IMR-90 (cell line): ENCODE data around the gene TCP11. TPM values are rescaled to one million over a fixed set of nuclear protein-coding genes. Genes with fewer than 3 reads are reported as not detected.
A peak's percentile ranks its signal among the peaks of the same experiment; 100 is the strongest.

Experiments used
- ATAC-seq: fragments of 200-7000 bp; cut with Tn5 transposase; 2 replicates; pipeline ENCODE4 v1.9.1; 2020; ENCODE audit warnings: low read depth, mild to moderate bottlenecking, moderate library complexity
- BruUV-seq: library from RNA; stranded (reverse); fragments of 400-500 nt; replicated peaks from 2 replicates; lab custom pipeline; 2021; lab: Mats Ljungman, UMichigan
- CTCF ChIA-PET: fragments of 300-600 bp; formaldehyde crosslinking; extraction: SDS; loops from one replicate; lab custom pipeline; 2021; ENCODE audit warnings: antibody characterized with exemption; lab: Yijun Ruan, JAX
- POLR2A ChIA-PET: fragments of 300-600 bp; sonication (Branson Sonifier 250); formaldehyde crosslinking; loops from one replicate; lab custom pipeline; 2022; ENCODE audit warnings: antibody characterized with exemption; ENCODE audit not compliant: unreplicated experiment; lab: Charles Lee
- DNase-seq: peaks from one replicate; pipeline ENCODE4 v3.0.0; 2013
- H2AFZ ChIP-seq: replicated peaks from 2 replicates; pipeline ENCODE3; 2013; ENCODE audit warnings: low read length, mild to moderate bottlenecking; ENCODE audit not compliant: poor library complexity
- H2AK5ac ChIP-seq: 2 replicates; pipeline ENCODE4 v1.6.1; 2013; ENCODE audit warnings: low read depth, low read length, inconsistent platforms
- H2AK9ac ChIP-seq: replicated peaks from 2 replicates; pipeline ENCODE3; 2013; ENCODE audit warnings: mild to moderate bottlenecking, low read depth, low read length, moderate library complexity; ENCODE audit not compliant: poor library complexity
- H2BK120ac ChIP-seq: 2 replicates; pipeline ENCODE4 v1.6.1; 2013; ENCODE audit warnings: low read depth, low read length, inconsistent platforms
- H2BK15ac ChIP-seq: 3 replicates; pipeline ENCODE4 v1.6.1; 2013; ENCODE audit warnings: low read depth, low read length, inconsistent platforms
- H2BK20ac ChIP-seq: 2 replicates; pipeline ENCODE4 v1.6.1; 2013; ENCODE audit warnings: low read depth, mild to moderate bottlenecking, inconsistent platforms, low read length, moderate library complexity
- H2BK5ac ChIP-seq: 2 replicates; pipeline ENCODE4 v1.6.1; 2013; ENCODE audit warnings: mild to moderate bottlenecking, low read depth, low read length, inconsistent platforms; ENCODE audit not compliant: poor library complexity, severe bottlenecking
- H3K14ac ChIP-seq: replicated peaks from 2 replicates; pipeline ENCODE4 v1.6.1; 2013; ENCODE audit warnings: low read depth, low read length, inconsistent platforms
- H3K18ac ChIP-seq: 2 replicates; pipeline ENCODE4 v1.6.1; 2013; ENCODE audit warnings: low read depth, low read length, control low read depth
- H3K23ac ChIP-seq: 2 replicates; pipeline ENCODE4 v1.6.1; 2013; ENCODE audit warnings: low read depth, low read length, inconsistent platforms
- H3K27ac ChIP-seq: 2 replicates; pipeline ENCODE4 v1.5.1; 2013; ENCODE audit warnings: mild to moderate bottlenecking, control low read depth, low read length; ENCODE audit not compliant: insufficient read depth
- H3K27me3 ChIP-seq: 2 replicates; pipeline ENCODE4 v1.6.1; 2013; ENCODE audit warnings: low read length; ENCODE audit not compliant: control insufficient read depth, insufficient read depth
- H3K36me3 ChIP-seq: 2 replicates; pipeline ENCODE4 v1.6.1; 2013; ENCODE audit warnings: low read length, mixed read lengths; ENCODE audit not compliant: control insufficient read depth, insufficient read depth
- H3K4ac ChIP-seq: 2 replicates; pipeline ENCODE4 v1.6.1; 2013; ENCODE audit warnings: low read depth, low read length, inconsistent platforms
- H3K4me1 ChIP-seq: 2 replicates; pipeline ENCODE4 v1.6.1; 2013; ENCODE audit warnings: low read length, mixed read lengths; ENCODE audit not compliant: control insufficient read depth, insufficient read depth
- H3K4me2 ChIP-seq: 2 replicates; pipeline ENCODE4 v1.6.1; 2013; ENCODE audit warnings: low read depth, mild to moderate bottlenecking, control low read depth, low read length, moderate library complexity
- H3K4me3 ChIP-seq: 2 replicates; pipeline ENCODE4 v1.5.1; 2013; ENCODE audit warnings: low read depth, mild to moderate bottlenecking, control low read depth, low read length, moderate library complexity; ENCODE audit not compliant: insufficient read depth
- H3K56ac ChIP-seq: 2 replicates; pipeline ENCODE4 v1.6.1; 2013; ENCODE audit warnings: low read length, inconsistent platforms; ENCODE audit not compliant: insufficient read depth; ENCODE audit errors: extremely low read depth
- H3K79me1 ChIP-seq, 2 experiments: 2 replicates each; pipeline ENCODE4 v1.6.1; 2013; ENCODE audit warnings: low read length in 2 of 2, inconsistent platforms in 1 of 2, low read depth in 1 of 2
- H3K9ac ChIP-seq: 2 replicates; pipeline ENCODE4 v1.6.1; 2013; ENCODE audit warnings: low read depth, low read length, control low read depth
- H3K9me1 ChIP-seq: 2 replicates; pipeline ENCODE4 v1.6.1; 2013; ENCODE audit warnings: low read length, inconsistent platforms; ENCODE audit not compliant: insufficient read depth
- H3K9me3 ChIP-seq: 2 replicates; pipeline ENCODE4 v1.6.1; 2013; ENCODE audit warnings: low read length; ENCODE audit not compliant: control insufficient read depth, insufficient read depth
- H4K20me1 ChIP-seq: 2 replicates; pipeline ENCODE4 v1.6.1; 2013; ENCODE audit warnings: low read length, inconsistent platforms; ENCODE audit not compliant: insufficient read depth
- H4K5ac ChIP-seq: 2 replicates; pipeline ENCODE4 v1.6.1; 2013; ENCODE audit warnings: mild to moderate bottlenecking, low read depth, low read length, control low read depth
- H4K8ac ChIP-seq, 2 experiments: 2 replicates each; pipeline ENCODE4 v1.6.1; 2013; ENCODE audit warnings: low read depth in 2 of 2, low read length in 2 of 2, control low read depth in 1 of 2, inconsistent platforms in 1 of 2
- H4K91ac ChIP-seq: 2 replicates; pipeline ENCODE4 v1.6.1; 2013; ENCODE audit warnings: low read depth, low read length, inconsistent platforms; ENCODE audit not compliant: insufficient read depth
- CEBPB ChIP-seq: IDR thresholded peaks from 2 replicates; pipeline ENCODE4 v1.6.1; 2012; ENCODE audit warnings: low read depth, low read length, improper control_type of control experiment
- ELK1 ChIP-seq: fragments of 150-350 bp; IDR thresholded peaks from 2 replicates; pipeline ENCODE4 v1.6.1; 2016; ENCODE audit warnings: low read depth, mild to moderate bottlenecking, low read length, moderate library complexity, borderline replicate concordance
- WGBS, 2 experiments: methylation state at CpG; one replicate each; pipeline versions ENCODE4 v1.1.5 to v1.1.7; 2013; ENCODE audit warnings: missing lambda C conversion rate in 2 of 2; ENCODE audit not compliant: insufficient read length in 1 of 2; ENCODE audit errors: extremely low coverage in 2 of 2; 5-methylcytosine and 5-hydroxymethylcytosine counted together
- dilution Hi-C: fragments of 300-500 bp; cut with HindIII; formaldehyde crosslinking; loops from one replicate; pipeline ENCODE4 v1.14.3; 2018; ENCODE audit warnings: low sequenced_read_pairs; ENCODE audit not compliant: unreplicated experiment
- in situ Hi-C: fragments of 300-500 bp; cut with MboI; formaldehyde crosslinking; loops from 3 replicates; pipeline ENCODE4 v1.14.3; 2019; ENCODE audit warnings: low sequenced_read_pairs, inconsistent platforms, mixed read lengths
- intact Hi-C: fragments of 100-400 bp; cut with micrococcal nuclease; formaldehyde crosslinking; loops from 2 replicates; pipeline ENCODE4 v1.10.0; 2022
- polyA plus RNA-seq, 3 experiments: library from polyadenylated mRNA; depleted of rRNA; stranded (reverse); fragments of >200 nt; gene quantifications; 2 replicates each; pipeline ENCODE4 v1.2.3, GENCODE V29; 2012; ENCODE audit warnings: low replicate concordance in 1 of 3
- total RNA-seq: library from RNA; depleted of rRNA; stranded (reverse); fragments of >200 nt; gene quantifications from 2 replicates; pipeline ENCODE4 v1.2.3, GENCODE V29; 2012

Gene TCP11
- total and polyA plus RNA-seq, 2 of the 4 experiments (the other 2 are of a cell fraction), result 0.34 to 0.36 TPM

- no peak overlapping the region for H2BK5ac ChIP-seq
- ChIA-PET CTCF (interaction anchor here (0.6 to 0.9 kb wide), 2 partner anchors 21 to 33 kb away, joined by 3 read pairs; no protein-coding TSS in a partner anchor), POLR2A (no interaction called here)
- no peak overlapping the region for H3K18ac ChIP-seq
- H3K4me1 ChIP-seq, result peaks cover 16% of the 10 kb centered on the region
- in situ Hi-C loops (no loop called here), intact Hi-C loops (no loop called here), dilution Hi-C loops (no loop called here)
- no peak overlapping the region for H2BK15ac ChIP-seq
- H4K20me1 ChIP-seq, result no peaks in the 10 kb centered on the region
- DNase-seq (no peak), ATAC-seq (no peak)
- H3K36me3 ChIP-seq, result no peaks in the 10 kb centered on the region
- H2AK9ac ChIP-seq, result no peak overlapping the region
- H3K23ac ChIP-seq, result no peak overlapping the region
- WGBS, 2 experiments, result no CpG with 5 or more reads among the region's 5 CpGs
- peak overlapping the region; percentile 43; the same call in 1 of the 2 replicates for H3K4ac ChIP-seq
- no peak overlapping the region for H2AFZ ChIP-seq
- H4K8ac ChIP-seq, result no peak overlapping the region
- H2BK20ac ChIP-seq, result no peak overlapping the region; the same call in 1 of the 2 replicates
- H3K27ac ChIP-seq, result no peak overlapping the region
- no peak overlapping the region for H4K5ac ChIP-seq
- no peaks in the 10 kb centered on the region for H3K9me3 ChIP-seq
- H2AK5ac ChIP-seq, result peak overlapping the region; percentile 29; the same call in 1 of the 2 replicates
- BruUV-seq, result no TSS peak
- no peak overlapping the region for H3K56ac ChIP-seq
- H3K79me1 ChIP-seq, result peaks cover 0 to 3% of the 10 kb centered on the region in 2 experiments; a peak in 1 of 4 replicates
- no peak overlapping the region for H3K4me2 ChIP-seq
- no peaks in the 10 kb centered on the region for H3K27me3 ChIP-seq
- TF ChIP-seq CEBPB, result no peak
- TF ChIP-seq ELK1, result no peak
- H4K91ac ChIP-seq, result no peak overlapping the region
- no peak overlapping the region for H3K9ac ChIP-seq
- peak overlapping the region; percentile 49; the same call in 1 of the 2 replicates for H3K14ac ChIP-seq
- H3K4me3 ChIP-seq, result no peak overlapping the region
- 0 out of 2 replicates have a peak overlapping the region, but pooled peaks have one; percentile 38 for H2BK120ac ChIP-seq
- peaks cover 31% of the 10 kb centered on the region for H3K9me1 ChIP-seq
Observed at GRCh38 chr6:35173044-35173426, 31.9 kb upstream of the TCP11 start.
